HUES64 (cell line): ENCODE results near the gene NDUFA3.

Experiments
- H3K27ac ChIP-seq: 2 replicates; pipeline ENCODE4 v1.7.0; 2013; ENCODE audit warnings: low read depth, low read length, inconsistent platforms
- H3K27me3 ChIP-seq: 2 replicates; pipeline ENCODE4 v1.6.1; 2013; ENCODE audit warnings: mild to moderate bottlenecking, low read length; ENCODE audit not compliant: insufficient read depth
- H3K36me3 ChIP-seq: 2 replicates; pipeline ENCODE4 v1.6.1; 2013; ENCODE audit warnings: mild to moderate bottlenecking, low read length; ENCODE audit not compliant: insufficient read depth
- H3K4me1 ChIP-seq: 2 replicates; pipeline ENCODE4 v1.6.1; 2013; ENCODE audit warnings: mild to moderate bottlenecking, low read length, moderate library complexity; ENCODE audit not compliant: insufficient read depth
- H3K4me3 ChIP-seq: 2 replicates; pipeline ENCODE4 v1.5.1; 2013; ENCODE audit warnings: mild to moderate bottlenecking, low read length, moderate library complexity
- H3K9ac ChIP-seq: 2 replicates; pipeline ENCODE4 v1.6.1; 2013; ENCODE audit warnings: mild to moderate bottlenecking, low read depth, low read length
- H3K9me3 ChIP-seq: 2 replicates; pipeline ENCODE4 v1.6.1; 2013; ENCODE audit warnings: low read depth, low read length; ENCODE audit not compliant: insufficient read depth
- WGBS: fragments of 150-250, 120-280 bp; methylation state at CpG from one replicate; pipeline ENCODE4 v1.1.7; 2013; ENCODE audit warnings: missing lambda C conversion rate; 5-methylcytosine and 5-hydroxymethylcytosine counted together

NDUFA3 gene

DNA sequence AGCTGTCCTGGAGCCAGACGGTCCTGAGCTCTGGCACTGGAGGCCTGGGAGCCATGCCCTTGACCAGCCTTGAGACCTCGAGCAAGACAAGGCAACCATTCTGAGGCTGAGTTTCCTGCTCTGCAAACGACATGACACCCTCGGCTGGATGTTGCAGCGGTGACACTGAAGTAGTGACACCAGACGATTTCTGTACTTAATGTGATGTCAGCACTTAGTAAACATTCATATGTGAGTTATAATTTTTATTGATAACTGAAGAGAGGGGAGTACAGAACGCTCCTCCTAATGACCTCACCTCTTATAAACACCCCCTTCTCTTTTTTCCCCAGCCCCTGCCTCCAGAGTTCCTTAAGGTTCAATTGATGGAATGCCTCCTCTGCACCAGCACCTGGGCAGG is 5.8 kb downstream of the NDUFA3 start:
- Histone ChIP-seq H3K9me3 (no peaks in the 10 kb centered on the region), H3K9ac (no peak overlapping the region), H3K36me3 (peaks cover 71% of the 10 kb centered on the region), H3K4me3 (no peak overlapping the region), H3K27me3 (no peaks in the 10 kb centered on the region), H3K27ac (no peak overlapping the region), H3K4me1 (no peaks in the 10 kb centered on the region)
- 96% methylated on average over 6 of the region's 7 CpGs for WGBS

DNA sequence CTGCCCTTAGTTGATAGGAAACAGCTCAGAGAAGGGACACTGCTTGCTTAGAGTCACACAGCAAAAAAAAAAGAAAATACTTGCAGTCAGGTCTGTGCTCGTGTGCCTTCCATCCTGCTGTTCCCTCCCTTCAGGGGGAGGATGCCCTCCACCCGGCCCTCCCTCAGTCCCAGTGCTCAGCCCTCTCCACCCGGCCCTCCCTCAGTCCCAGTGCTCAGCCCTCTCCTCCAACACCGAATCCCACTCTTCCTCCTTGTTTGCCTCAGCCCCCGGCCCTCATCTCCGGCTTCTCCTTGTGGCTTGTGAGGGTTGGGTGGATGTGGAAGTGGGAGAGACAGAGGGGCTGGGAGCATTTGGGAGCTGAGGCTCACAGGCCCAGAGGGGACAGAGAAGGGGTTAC is 7.0 kb downstream of the NDUFA3 start:
- no peaks in the 10 kb centered on the region for H3K27me3 ChIP-seq
- H3K9ac ChIP-seq = no peak overlapping the region
- peaks cover 73% of the 10 kb centered on the region for H3K36me3 ChIP-seq
- no peaks in the 10 kb centered on the region for H3K9me3 ChIP-seq
- 90% methylated on average over 6 of the region's 6 CpGs for WGBS
- H3K4me3 ChIP-seq = no peak overlapping the region
- H3K4me1 ChIP-seq = no peaks in the 10 kb centered on the region
- H3K27ac ChIP-seq = no peak overlapping the region

DNA sequence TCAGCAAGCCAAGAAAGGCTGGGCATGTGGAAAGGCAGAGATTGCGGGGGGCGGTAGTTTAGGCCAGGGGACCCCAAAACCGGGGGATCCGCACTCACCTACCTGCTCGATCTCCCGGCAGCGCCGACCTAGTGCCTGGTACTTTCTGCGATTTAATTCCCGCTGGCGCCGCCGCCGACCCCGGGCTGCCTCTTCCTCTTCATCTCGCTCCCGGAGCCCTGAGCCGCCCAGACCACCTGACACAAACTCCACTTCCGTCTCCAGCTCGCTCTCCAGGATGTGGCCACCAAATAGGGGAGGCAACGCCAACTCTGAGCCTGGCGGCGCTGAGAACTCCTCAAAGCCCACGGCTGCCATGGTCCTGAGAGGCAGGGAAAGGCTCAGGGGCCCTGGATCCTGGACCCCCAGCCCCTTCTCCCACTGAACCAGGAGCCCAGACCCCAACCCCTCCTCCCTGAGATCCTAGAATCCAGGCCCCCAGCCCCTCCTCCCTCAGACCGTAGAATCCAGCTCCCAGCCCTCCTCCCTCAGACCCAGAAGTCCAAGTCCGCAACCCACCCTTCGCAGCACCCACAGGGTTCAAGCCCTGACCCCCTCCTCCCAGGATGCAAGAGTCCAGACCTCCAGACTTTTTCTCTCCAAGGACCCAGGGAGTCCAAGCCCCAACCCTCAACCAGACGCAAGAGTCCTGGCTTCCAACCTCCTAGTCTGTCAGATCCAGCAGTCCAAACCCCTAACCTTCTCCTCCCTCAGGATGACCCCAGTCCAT is 11.9 kb downstream of the NDUFA3 start:
- Histone ChIP-seq H3K27me3 (no peaks in the 10 kb centered on the region), H3K9me3 (no peaks in the 10 kb centered on the region), H3K4me1 (no peaks in the 10 kb centered on the region), H3K9ac (peak overlapping the region; percentile 76), H3K4me3 (peak overlapping the region; percentile 64), H3K36me3 (peaks cover 44% of the 10 kb centered on the region), H3K27ac (peak overlapping the region; percentile 53)
- 22% methylated on average over 28 of the region's 28 CpGs for WGBS

DNA sequence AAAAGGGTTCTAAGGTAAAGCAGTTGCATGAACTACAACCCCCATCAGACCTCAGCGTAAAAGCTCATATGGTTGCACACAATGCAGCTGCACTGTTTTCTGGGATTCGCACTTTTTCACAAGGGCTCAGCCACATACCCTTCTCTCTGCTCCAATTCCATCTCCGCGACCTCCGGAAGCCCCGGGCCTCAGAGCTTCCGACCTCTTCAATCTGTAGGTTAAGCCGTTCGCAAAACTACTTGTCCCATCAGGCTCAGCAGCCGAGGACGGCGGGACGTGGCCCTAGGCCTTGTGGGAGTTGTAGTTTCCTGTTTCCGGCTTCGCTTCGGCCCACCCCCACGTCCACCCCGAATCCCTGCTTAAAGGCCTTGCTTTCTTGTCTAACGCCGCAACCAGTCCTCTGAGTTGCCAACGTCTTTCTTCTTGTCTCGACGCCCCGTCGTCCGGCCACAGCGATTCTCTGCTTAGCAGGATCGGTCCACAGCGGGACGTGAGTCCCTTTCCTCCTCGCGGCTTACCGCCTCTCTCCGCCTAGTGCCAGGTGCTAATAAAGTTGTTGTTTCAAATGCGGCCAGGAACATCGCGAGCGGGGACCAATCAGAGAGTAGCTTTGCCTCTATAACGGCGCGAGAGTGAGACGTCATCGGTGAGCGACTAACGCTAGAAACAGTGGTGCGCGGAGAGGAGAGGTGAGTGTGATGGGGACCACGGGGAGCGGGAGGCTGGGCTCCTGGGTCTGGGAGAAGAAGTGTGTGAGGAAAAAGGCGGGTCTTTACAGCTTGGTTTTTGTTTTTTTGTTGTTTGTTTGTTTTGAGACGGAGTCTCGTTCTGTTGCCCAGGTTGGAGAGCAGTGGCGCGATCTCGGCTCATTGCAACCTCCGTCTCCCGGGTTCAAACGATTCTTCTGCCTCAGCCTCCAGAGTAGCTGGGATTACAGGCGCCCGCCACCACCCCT is 12.7 kb downstream of the NDUFA3 start, which contains the start of the genes PRPF31 and TFPT:
Gene PRPF31, plus strand, starts transcription at position 646 of the 955 bp plus-strand sequence. CDS start 2,525 bp downstream, outside the sequence.
Gene TFPT, minus strand, starts transcription at position 549 of the 955 bp plus-strand sequence. Its CDS starts 388 bp downstream, at position 161.
- peaks cover 44% of the 10 kb centered on the region for H3K36me3 ChIP-seq
- no peaks in the 10 kb centered on the region for H3K4me1 ChIP-seq
- peak within 1 kb of the TSS; percentile 53 for H3K27ac ChIP-seq
- H3K9ac ChIP-seq = peak within 1 kb of the TSS; percentile 76
- H3K9me3 ChIP-seq = no peaks in the 10 kb centered on the region
- H3K4me3 ChIP-seq = peak within 1 kb of the TSS; percentile 64
- under 1% methylated on average over 60 of the region's 60 CpGs for WGBS
- H3K27me3 ChIP-seq = no peaks in the 10 kb centered on the region

DNA sequence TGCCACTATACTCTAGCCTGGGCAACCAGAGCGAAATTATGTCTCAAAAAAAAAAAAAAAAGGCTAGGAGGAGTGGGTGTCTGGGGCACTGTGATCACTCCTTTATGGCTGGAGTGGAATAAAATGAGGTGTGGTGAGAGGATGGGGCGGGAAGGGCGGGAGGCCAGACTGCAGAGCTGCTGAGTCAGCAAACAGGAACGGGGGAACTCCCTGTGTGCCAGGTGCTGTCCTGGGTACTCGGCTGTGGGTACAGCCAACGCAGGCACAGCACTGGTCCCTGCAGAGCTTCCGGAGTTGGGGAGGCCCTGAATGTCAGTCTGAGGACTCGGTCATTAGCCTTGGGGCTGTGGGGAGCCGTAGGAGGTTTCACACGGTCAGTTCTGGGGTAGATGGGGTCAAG is 18.6 kb downstream of the NDUFA3 start:
- no peak overlapping the region for H3K9ac ChIP-seq
- H3K36me3 ChIP-seq = peaks cover 80% of the 10 kb centered on the region
- no peak overlapping the region for H3K4me3 ChIP-seq
- WGBS = 95% methylated on average over 10 of the region's 10 CpGs
- no peak overlapping the region for H3K27ac ChIP-seq
- no peaks in the 10 kb centered on the region for H3K4me1 ChIP-seq
- H3K9me3 ChIP-seq = no peaks in the 10 kb centered on the region
- H3K27me3 ChIP-seq = no peaks in the 10 kb centered on the region

DNA sequence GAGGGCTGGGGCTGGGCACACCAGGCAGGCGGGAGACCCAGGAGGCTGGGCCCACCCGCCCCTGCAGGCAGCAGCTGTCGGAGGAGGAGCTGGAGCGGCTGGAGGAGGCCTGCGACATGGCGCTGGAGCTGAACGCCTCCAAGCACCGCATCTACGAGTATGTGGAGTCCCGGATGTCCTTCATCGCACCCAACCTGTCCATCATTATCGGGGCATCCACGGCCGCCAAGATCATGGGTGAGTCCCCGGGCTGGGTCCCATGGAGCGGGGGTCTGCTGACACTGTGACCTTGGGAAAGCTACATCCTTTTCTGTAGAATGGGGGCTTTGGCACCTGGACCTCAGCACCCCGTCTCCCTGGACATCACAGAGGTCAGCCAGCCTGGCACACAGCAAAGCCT is 21.0 kb downstream of the NDUFA3 start:
- H3K27ac ChIP-seq = no peak overlapping the region
- H3K9ac ChIP-seq = no peak overlapping the region
- H3K27me3 ChIP-seq = no peaks in the 10 kb centered on the region
- peaks cover 92% of the 10 kb centered on the region for H3K36me3 ChIP-seq
- no peak overlapping the region for H3K4me3 ChIP-seq
- WGBS = 95% methylated on average over 17 of the region's 17 CpGs
- no peaks in the 10 kb centered on the region for H3K4me1 ChIP-seq
- H3K9me3 ChIP-seq = no peaks in the 10 kb centered on the region

DNA sequence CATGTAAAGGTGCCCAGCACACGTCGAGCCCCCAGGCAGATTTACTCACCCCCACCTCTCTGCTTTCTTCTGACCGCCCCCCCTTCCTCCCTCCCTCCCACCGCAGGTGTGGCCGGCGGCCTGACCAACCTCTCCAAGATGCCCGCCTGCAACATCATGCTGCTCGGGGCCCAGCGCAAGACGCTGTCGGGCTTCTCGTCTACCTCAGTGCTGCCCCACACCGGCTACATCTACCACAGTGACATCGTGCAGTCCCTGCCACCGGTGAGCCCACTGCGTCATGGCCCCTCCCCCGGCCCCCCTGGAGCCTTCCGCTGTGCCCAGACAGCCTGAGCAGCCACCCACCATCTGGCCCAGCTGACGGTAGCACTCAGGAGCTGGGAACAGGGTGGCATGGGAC is 21.7 kb downstream of the NDUFA3 start:
- H3K9ac ChIP-seq = no peak overlapping the region
- no peaks in the 10 kb centered on the region for H3K9me3 ChIP-seq
- H3K4me3 ChIP-seq = no peak overlapping the region
- H3K36me3 ChIP-seq = peaks cover 95% of the 10 kb centered on the region
- no peak overlapping the region for H3K27ac ChIP-seq
- WGBS = 94% methylated on average over 19 of the region's 19 CpGs
- no peaks in the 10 kb centered on the region for H3K4me1 ChIP-seq
- no peaks in the 10 kb centered on the region for H3K27me3 ChIP-seq

DNA sequence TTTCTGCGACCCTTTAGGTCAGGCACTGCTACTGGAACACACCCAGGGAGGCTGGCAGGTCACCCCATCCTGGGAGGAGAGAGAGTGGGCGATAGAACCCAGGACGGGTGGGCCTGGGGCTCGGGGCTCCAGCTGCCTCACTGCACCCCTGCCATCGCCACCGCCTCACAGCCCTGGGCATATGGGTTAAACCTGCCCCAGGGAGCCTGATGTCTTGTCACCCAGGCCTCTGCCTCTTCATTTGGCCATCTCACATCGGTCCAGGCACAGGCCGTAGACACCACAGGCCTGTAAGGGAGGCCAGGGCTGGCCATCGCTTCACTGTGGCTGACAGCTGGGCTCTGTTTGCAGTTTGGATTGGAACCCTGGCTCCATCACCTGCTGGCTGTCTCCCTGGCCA is 23.1 kb downstream of the NDUFA3 start:
- WGBS = 96% methylated on average over 9 of the region's 9 CpGs
- peaks cover 88% of the 10 kb centered on the region for H3K36me3 ChIP-seq
- no peaks in the 10 kb centered on the region for H3K9me3 ChIP-seq
- H3K27ac ChIP-seq = no peak overlapping the region
- H3K27me3 ChIP-seq = no peaks in the 10 kb centered on the region
- no peak overlapping the region for H3K9ac ChIP-seq
- no peak overlapping the region for H3K4me3 ChIP-seq
- no peaks in the 10 kb centered on the region for H3K4me1 ChIP-seq

DNA sequence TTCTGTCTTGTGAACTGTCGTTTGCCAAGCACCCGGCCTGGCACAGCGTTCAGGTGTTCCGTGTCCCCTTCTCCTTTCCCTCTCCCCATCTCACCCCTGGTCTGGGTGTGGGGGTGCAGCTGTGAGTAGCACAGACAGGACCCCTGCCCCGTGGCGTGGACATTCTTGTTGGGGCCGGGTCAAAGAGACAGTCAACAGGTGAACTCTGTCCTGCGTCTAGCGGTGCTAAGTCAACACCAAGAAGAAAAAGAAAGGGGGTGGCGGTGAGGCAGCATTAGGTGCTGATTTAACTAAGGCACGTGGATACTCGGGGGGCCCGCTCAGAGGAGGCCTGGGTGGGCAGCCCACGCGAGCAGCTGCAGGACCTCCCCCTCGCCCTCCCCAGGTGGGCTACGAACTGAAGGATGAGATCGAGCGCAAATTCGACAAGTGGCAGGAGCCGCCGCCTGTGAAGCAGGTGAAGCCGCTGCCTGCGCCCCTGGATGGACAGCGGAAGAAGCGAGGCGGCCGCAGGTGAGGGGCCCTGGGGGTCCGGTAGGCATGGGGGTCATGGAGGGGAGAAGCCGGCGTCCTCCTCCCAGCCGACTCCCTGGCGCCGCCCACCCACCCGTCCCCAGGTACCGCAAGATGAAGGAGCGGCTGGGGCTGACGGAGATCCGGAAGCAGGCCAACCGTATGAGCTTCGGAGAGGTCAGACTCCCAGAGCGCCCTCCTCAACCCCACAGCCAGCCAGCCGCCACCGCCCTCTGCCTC is 25.2 kb downstream of the NDUFA3 start:
- Histone ChIP-seq H3K9me3 (no peaks in the 10 kb centered on the region), H3K27ac (no peak overlapping the region), H3K4me3 (no peak overlapping the region), H3K4me1 (no peaks in the 10 kb centered on the region), H3K27me3 (no peaks in the 10 kb centered on the region), H3K36me3 (peaks cover 87% of the 10 kb centered on the region), H3K9ac (no peak overlapping the region)
- WGBS = 92% methylated on average over 44 of the region's 44 CpGs

DNA sequence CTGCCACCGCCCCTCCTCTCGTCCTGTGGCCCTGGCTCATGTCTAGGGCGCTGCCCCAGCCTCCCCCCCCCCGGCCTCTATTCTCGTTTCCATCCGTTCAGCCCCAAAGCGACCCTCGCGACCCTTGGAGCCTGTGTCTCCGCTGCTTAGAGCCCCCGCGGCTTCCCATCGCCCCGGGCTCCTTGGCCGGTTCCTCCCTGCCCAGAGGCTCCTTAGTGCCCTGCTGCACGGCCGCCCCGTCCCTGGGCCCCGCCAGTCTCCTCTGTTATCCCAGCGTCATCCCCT is 25.7 kb downstream of the NDUFA3 start:
- 93% methylated on average over 20 of the region's 20 CpGs for WGBS
- H3K4me1 ChIP-seq = no peaks in the 10 kb centered on the region

More for the DNA sequence above, 25.7 kb downstream of the NDUFA3 start:
- Histone ChIP-seq H3K9me3 (peaks cover 1% of the 10 kb centered on the region; the same call in 1 of the 2 replicates), H3K9ac (no peak overlapping the region), H3K27me3 (no peaks in the 10 kb centered on the region), H3K36me3 (peaks cover 84% of the 10 kb centered on the region), H3K4me3 (no peak overlapping the region), H3K27ac (no peak overlapping the region)
